Cardiac fibroblast (primary cell): ENCODE results near the gene ATP5F1D.

Experiments
- DNase-seq, 2 donors: peaks; one replicate each; pipeline versions ENCODE4 v3.0.0 to v3.0.0-alpha.2; 2010; ENCODE audit warnings: low read depth in 2 of 2
- H3K4me3 ChIP-seq, 2 donors: replicated peaks in 1 of 2; 1 replicate in 1 of 2; 2 replicates in 1 of 2; pipeline ENCODE4 v1.5.1; 2011; ENCODE audit warnings: low read depth in 2 of 2, low read length in 2 of 2, mild to moderate bottlenecking in 2 of 2, moderate library complexity in 1 of 2
- TF ChIP-seq, protein P1 (sequence below): IDR thresholded peaks from one replicate; pipeline ENCODE4 v1.5.1; 2011; ENCODE audit warnings: low read depth, mild to moderate bottlenecking, low read length, inconsistent platforms

Gene ATP5F1D

DNA sequence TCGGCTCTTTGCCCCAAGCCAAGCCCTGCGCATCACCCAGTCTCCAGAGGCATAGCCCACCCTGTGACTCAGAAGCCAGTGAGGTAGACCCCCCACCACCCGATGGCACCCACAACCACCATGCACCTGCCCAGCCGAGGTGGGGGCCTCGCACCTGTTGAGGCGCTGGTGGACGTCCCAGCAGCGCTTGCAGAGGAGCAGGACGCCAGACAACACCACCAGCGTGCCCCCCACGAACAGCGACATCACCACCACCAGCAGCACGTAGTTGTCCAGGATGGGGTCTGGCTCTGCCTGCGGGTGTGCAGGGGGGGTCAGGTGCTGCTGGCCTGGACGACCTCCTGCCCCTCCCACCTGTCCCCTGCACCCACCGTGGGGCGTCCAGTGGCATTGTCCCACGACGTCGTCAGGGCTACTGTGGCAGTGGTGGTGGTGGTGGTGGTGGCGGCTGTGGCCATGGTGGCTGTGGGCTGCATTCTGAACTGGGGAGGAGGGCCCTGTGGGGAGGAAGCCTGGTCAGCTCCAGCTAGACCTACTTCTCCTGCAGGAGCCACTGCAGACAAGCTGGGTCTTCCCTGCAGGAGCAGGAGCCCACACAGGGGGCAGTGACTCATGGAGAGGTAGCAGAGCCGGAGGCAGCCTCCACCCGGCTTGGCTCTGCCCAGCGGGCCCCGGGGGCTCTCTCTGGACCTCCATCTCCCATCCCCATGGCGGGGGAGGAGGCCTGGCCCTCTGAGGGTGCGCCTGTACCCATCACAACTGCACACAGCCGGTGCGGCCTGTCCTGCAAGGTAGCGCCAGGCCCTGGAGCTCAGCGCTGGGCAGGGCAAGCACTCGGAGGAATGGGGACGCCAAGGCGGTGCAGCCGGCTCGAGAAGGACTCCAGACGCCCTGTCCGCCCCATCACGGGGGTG lies 5.7 kb upstream of the ATP5F1D start:
- TF ChIP-seq, protein P1, sequence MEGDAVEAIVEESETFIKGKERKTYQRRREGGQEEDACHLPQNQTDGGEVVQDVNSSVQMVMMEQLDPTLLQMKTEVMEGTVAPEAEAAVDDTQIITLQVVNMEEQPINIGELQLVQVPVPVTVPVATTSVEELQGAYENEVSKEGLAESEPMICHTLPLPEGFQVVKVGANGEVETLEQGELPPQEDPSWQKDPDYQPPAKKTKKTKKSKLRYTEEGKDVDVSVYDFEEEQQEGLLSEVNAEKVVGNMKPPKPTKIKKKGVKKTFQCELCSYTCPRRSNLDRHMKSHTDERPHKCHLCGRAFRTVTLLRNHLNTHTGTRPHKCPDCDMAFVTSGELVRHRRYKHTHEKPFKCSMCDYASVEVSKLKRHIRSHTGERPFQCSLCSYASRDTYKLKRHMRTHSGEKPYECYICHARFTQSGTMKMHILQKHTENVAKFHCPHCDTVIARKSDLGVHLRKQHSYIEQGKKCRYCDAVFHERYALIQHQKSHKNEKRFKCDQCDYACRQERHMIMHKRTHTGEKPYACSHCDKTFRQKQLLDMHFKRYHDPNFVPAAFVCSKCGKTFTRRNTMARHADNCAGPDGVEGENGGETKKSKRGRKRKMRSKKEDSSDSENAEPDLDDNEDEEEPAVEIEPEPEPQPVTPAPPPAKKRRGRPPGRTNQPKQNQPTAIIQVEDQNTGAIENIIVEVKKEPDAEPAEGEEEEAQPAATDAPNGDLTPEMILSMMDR = no peak
- peak overlapping the region; percentile 28 to 35 for H3K4me3 ChIP-seq
- peak in 1 of 2 donors; percentile 23 for DNase-seq

DNA sequence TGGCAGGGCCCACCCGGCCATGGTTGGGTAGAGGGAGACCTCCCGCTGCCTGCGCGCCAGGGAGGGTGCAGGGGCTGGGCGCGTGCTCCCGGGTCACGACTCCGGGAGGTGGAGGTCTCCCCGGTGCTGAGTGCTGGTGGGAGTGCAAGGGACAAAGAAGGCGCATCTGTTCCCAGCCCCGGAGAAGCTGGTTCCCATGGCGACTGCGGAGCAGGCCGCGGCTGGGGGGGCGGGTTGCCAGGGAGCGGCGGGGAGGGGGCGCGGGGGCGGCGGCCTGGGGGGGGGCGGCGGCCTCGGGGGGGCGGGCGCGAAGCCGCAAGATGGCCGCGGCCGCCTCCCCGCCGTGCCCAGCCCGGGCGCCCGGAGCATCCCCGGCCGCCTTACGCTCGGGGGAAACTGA lies 5.0 kb upstream of the ATP5F1D start:
- DNase-seq = no peak
- H3K4me3 ChIP-seq = peak overlapping the region; percentile 69 to 74
- TF ChIP-seq, protein P1 = no peak

DNA sequence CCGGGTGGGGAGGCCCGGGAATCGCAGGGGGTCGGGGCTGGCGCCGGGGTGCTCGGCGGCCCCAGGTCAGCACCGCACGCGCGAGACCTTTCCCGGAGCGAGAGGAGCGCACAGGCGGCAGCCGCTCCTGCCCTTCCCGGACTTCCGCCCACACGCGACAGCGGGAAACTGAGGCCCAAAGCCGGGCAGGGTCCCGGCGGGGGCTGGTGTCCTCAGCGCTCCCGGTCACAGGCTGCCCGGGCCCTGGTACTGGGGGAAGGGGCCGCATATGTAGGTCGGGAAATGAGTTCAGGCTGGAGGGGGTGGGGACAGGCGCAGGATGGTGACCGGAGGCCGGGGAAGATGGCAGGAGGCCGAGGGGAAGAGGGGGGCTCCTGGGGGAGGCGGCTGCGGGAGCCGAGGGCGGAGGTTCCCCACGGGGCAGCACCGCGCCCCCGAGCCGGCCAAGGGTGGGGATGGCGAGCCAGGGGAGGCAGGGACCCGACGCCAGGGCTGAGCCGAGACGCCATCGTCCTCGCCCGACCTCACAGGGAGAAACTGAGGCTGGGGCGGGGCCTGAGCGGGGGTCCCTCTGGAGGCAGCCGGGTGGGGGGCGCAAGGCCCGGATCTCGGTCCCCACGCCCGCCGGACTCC lies 4.4 kb upstream of the ATP5F1D start:
- H3K4me3 ChIP-seq = peak overlapping the region; percentile 69 to 74
- peak in 1 of 2 donors; percentile 20 for DNase-seq

DNA sequence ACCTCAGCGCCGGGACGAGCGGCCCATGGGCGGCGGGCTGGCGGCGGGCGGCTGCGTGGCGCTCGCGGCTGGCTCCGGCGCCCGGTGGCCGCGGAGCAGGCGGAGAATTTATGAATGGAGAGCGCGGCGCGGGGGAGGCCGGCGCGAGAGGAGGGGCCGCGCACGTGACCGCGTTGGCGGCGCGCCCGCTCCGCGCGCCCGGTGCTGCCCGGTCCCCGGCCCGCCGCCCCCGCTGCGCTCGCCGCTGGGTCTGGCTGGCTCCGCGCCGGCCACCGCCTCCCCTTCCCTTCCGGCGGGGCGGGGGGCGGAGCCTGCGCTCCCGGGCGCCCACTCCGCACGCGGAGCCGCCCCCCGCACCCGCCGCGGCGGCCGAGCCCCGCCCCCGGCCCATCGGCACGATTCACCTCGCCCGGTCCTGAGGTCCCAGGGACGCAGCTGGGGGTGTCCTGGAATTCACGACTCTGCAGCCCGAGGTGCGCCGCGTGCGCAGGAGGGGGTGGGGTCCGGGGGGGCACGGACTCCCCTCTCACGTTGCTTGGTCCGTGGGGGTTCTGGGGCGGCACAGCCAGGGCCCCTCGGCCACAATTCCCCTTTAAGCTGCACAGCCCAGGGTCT lies 3.7 kb upstream of the ATP5F1D start, which contains the start of gene CBARP:
CBARP (minus strand) TSS at position 252 of the 615 bp plus-strand sequence. CDS start 1,905 bp downstream, outside the sequence.
- H3K4me3 ChIP-seq = peak within 1 kb of the TSS; percentile 69 to 74
- TF ChIP-seq, protein P1 = no peak
- DNase-seq = peak in 1 of 2 donors; percentile 56

More for the DNA sequence above, 4.4 kb upstream of the ATP5F1D start:
- TF ChIP-seq, protein P1 = no peak

DNA sequence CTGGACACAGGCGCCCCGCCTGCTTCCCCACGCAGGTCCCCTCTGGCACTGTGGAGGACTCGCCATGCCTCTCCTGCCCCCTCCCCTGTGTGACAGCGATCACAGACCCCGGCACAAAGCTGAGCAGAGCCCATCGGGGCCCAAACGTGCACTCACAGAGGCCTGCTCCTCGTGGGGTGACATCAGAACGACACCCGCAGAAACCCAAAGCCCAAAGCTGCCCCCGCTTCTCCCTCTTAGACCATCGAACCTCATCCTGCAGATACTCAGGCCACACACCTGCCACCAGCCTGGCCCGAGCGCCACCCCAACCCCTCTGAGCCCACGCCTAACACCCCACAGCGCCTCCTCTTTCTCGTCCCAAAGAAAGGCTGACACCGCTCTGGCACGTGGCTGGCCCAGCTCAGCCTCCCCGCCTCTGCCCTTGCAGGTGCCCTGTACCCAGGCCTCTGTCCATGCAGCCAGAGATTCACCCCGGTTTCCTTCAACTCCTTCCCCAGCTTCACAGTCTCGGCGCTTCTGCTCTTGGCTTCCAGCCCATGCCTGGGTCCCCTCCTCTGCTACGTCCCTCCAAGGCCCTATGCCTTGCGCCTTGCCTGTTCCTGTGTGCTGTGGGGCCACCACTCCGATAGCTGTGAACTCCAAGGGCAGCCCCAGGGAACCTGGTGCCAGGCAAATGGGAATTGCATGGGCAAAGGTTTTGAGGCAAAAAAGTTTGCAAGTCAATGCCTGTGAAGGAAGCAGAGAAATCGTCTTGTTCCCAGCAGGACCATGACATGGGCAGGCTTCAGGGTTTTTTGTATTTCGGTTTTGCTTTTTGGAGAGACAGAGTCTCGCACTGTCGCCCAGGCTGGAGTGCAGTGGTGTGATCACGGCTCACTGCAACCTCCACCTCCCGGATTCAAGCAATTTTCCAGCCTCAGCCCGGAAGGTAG lies 2.9 kb upstream of the ATP5F1D start:
- peak overlapping the region; percentile 29 to 74 for H3K4me3 ChIP-seq
- no peak for DNase-seq
- TF ChIP-seq, protein P1 = no peak

DNA sequence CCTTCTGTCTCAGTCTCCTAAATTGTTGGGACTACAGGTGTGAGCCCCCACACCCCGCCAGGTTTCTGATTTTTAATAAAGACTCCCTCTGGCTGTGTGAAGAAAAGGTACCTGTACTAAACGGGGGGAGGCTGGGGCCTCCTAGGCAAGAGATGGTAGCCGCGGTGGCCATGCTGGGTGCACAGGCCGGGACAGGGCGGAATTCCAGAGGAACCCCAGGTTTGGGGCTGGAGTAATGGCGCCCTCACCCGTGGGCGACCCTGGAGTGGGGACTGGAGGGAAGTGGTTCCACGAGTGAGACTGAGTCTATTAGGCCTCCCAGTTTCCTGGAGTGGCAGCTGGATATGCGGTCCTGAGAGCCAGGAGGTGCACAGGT lies 2.1 kb upstream of the ATP5F1D start:
- TF ChIP-seq, protein P1 = no peak
- H3K4me3 ChIP-seq = no peak overlapping the region
- no peak for DNase-seq
